Measurements from ENCODE around the gene TMF1.

GRCh38 chr3:68986496-68987208 lies 65.5 kb downstream of the TMF1 start:
- no peak for TF ChIP-seq ZNF70 (CRISPR knock-in tag; IDR thresholded peaks at IDR 0.05)
- TF ChIP-seq TCF4 (CRISPR knock-in tag; IDR thresholded peaks at IDR 0.05; ENCODE audit: borderline replicate concordance) = no peak
- no peak for TF ChIP-seq PATZ1 (CRISPR knock-in tag; IDR thresholded peaks at IDR 0.05; ENCODE audit: borderline replicate concordance)
- no peak for TF ChIP-seq SNAI2 (CRISPR knock-in tag; IDR thresholded peaks at IDR 0.05)
- no peak for TF ChIP-seq CREB5 (CRISPR knock-in tag; IDR thresholded peaks at IDR 0.05; ENCODE audit: low read depth)
- TF ChIP-seq RARB (CRISPR knock-in tag; IDR thresholded peaks at IDR 0.05) = no peak
- TF ChIP-seq ARNTL (CRISPR knock-in tag; IDR thresholded peaks at IDR 0.05; ENCODE audit: borderline replicate concordance, low read depth) = no peak
- no peak for TF ChIP-seq POU6F1 (CRISPR knock-in tag; IDR thresholded peaks at IDR 0.05; ENCODE audit: borderline replicate concordance, low read depth)
- no peak for TF ChIP-seq BACH2 (CRISPR knock-in tag; IDR thresholded peaks at IDR 0.05; ENCODE audit: borderline replicate concordance)
- no peak for TF ChIP-seq ZFP30 (CRISPR knock-in tag; IDR thresholded peaks at IDR 0.05)
- no peak for TF ChIP-seq ZFP3 (CRISPR knock-in tag; IDR thresholded peaks at IDR 0.05)

Measured in SK-N-SH treated with all-trans-retinoic acid at 6 μM for 48 hours (cell line).